Central memory CD8-positive, alpha-beta T cell (primary cell): Measurements from ENCODE around the gene NR6A1.

Experiments
- ATAC-seq: fragments of 150-1000 bp; cut with Tn5 transposase; replicated peaks from 2 replicates; pipeline ENCODE4 v1.10.0; 2022; ENCODE audit warnings: mild to moderate bottlenecking, moderate FRiP score, moderate number of reproducible peaks; ENCODE audit not compliant: poor library complexity, severe bottlenecking; ENCODE audit errors: extremely low read depth
- DNase-seq, 2 donors: peaks; one replicate each; pipeline ENCODE4 v3.0.0; 2021; ENCODE audit warnings: low spot score in 2 of 2
- H3K27ac Mint-ChIP-seq: one replicate; pipeline ENCODE4 v1.8.0; 2022; ENCODE audit warnings: low read depth, mild to moderate bottlenecking, moderate library complexity, mixed read lengths
- H3K27me3 Mint-ChIP-seq: one replicate; pipeline ENCODE4 v1.8.0; 2022; ENCODE audit warnings: mixed read lengths
- H3K36me3 Mint-ChIP-seq: one replicate; pipeline ENCODE4 v1.8.0; 2022; ENCODE audit warnings: mild to moderate bottlenecking, moderate library complexity, mixed read lengths; ENCODE audit not compliant: insufficient read depth
- H3K4me1 Mint-ChIP-seq: one replicate; pipeline ENCODE4 v1.8.0; 2022; ENCODE audit warnings: mixed read lengths
- H3K4me3 Mint-ChIP-seq: one replicate; pipeline ENCODE4 v1.8.0; 2022; ENCODE audit warnings: mild to moderate bottlenecking, moderate library complexity, mixed read lengths
- H3K9me3 Mint-ChIP-seq: one replicate; pipeline ENCODE4 v1.8.0; 2022; ENCODE audit warnings: mixed read lengths

The NR6A1 gene

GRCh38 chr9:124493218-124493617 lies 277.9 kb downstream of the NR6A1 start:
- H3K27ac Mint-ChIP-seq = no peak overlapping the region
- DNase-seq = no peak
- ATAC-seq = no peak
- H3K36me3 Mint-ChIP-seq = no peaks in the 10 kb centered on the region
- no peak overlapping the region for H3K4me3 Mint-ChIP-seq
- H3K4me1 Mint-ChIP-seq = peaks cover 7% of the 10 kb centered on the region
- no peaks in the 10 kb centered on the region for H3K9me3 Mint-ChIP-seq
- peaks cover 49% of the 10 kb centered on the region for H3K27me3 Mint-ChIP-seq

DNA sequence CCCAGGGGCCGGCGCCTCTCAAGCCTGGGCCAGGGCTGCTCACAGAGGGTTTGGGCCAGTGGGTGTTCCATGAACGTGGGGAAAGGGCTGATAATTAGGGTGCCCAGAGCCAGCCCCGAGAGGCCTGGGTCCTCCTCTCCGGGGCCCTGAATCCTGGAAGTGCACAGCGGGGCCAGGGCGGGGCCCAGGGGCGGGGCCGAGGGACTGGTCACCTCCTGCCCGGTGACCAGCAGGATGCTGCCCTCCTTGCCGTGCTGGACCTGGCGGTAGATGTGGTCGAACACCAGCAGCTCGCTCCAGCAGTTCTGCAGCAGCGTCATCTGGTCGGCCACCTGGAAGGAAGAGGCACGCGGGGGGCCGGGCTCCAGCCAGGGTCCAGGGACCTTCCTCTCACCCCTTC lies 278.3 kb downstream of the NR6A1 start:
- DNase-seq (no peak), ATAC-seq (no peak)
- Mint-ChIP-seq H3K4me1 (peaks cover 7% of the 10 kb centered on the region), H3K36me3 (no peaks in the 10 kb centered on the region), H3K27ac (no peak overlapping the region), H3K27me3 (peaks cover 45% of the 10 kb centered on the region), H3K9me3 (no peaks in the 10 kb centered on the region), H3K4me3 (no peak overlapping the region)

GRCh38 chr9:124491049-124491975 lies 279.8 kb downstream of the NR6A1 start:
- H3K4me3 Mint-ChIP-seq = no peak overlapping the region
- no peaks in the 10 kb centered on the region for H3K9me3 Mint-ChIP-seq
- peaks cover 7% of the 10 kb centered on the region for H3K4me1 Mint-ChIP-seq
- peaks cover 37% of the 10 kb centered on the region for H3K27me3 Mint-ChIP-seq
- DNase-seq = no peak
- no peaks in the 10 kb centered on the region for H3K36me3 Mint-ChIP-seq
- ATAC-seq = no peak
- no peak overlapping the region for H3K27ac Mint-ChIP-seq

DNA sequence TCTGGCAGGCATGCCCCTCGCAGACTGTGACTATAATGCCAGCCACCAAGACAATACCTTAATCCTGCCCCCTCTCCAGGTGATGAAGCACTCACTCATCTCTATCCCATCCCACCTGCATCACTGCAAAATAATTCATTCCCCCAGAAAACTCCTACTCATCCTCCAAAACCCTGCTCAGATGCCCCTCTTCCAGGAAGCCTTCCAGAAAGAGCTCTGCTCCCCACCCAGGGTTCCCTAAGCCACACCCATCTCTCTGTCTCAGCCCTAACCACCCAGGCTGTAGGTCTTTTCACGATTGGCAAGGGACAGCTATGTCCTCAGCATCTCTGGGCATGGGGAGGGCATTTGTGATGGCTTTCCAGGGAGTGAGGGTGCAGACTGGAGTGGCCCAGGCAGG lies 281.1 kb downstream of the NR6A1 start:
- Mint-ChIP-seq H3K9me3 (no peaks in the 10 kb centered on the region), H3K4me1 (no peaks in the 10 kb centered on the region), H3K4me3 (no peak overlapping the region)

GRCh38 chr9:124489222-124489621 lies 281.9 kb downstream of the NR6A1 start:
- H3K36me3 Mint-ChIP-seq = no peaks in the 10 kb centered on the region
- no peaks in the 10 kb centered on the region for H3K4me1 Mint-ChIP-seq
- no peaks in the 10 kb centered on the region for H3K9me3 Mint-ChIP-seq
- H3K4me3 Mint-ChIP-seq = no peak overlapping the region
- ATAC-seq (no peak), DNase-seq (no peak)
- no peak overlapping the region for H3K27ac Mint-ChIP-seq
- peaks cover 28% of the 10 kb centered on the region for H3K27me3 Mint-ChIP-seq

More for the DNA sequence above, 281.1 kb downstream of the NR6A1 start:
- H3K27me3 Mint-ChIP-seq = peaks cover 28% of the 10 kb centered on the region
- H3K36me3 Mint-ChIP-seq = no peaks in the 10 kb centered on the region
- no peak for DNase-seq
- H3K27ac Mint-ChIP-seq = no peak overlapping the region
- ATAC-seq = no peak

DNA sequence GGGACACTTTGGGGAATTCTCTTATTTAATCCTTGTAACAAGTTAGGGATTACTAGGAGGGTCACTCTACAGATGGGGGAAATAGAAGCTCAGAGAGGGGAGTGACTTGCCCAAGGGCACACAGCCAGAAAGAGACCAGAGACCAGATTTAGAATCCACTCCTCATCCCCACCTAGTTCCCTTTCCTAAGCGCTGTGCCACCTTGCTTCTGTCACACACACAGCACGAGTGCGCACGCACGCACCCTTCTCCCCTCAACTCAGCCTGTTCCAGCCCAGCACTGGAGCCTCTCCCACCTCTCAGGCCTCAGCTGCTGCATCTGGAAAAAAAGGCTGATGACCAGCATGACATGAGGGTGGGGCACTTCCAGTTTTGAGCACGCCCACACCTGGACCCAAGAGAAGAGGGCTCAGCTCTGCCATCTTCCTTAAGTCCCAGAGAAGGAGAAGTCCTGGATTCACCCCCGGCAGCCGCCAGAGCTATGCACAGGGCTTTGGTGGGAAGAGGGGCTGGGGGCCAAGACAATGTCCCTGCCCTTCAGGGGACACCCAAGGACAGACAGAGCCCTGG lies 282.4 kb downstream of the NR6A1 start:
- Mint-ChIP-seq H3K4me1 (no peaks in the 10 kb centered on the region), H3K4me3 (no peak overlapping the region), H3K9me3 (no peaks in the 10 kb centered on the region), H3K27me3 (peaks cover 28% of the 10 kb centered on the region), H3K27ac (no peak overlapping the region), H3K36me3 (no peaks in the 10 kb centered on the region)
- ATAC-seq = no peak
- no peak for DNase-seq

GRCh38 chr9:124487260-124488182 lies 283.6 kb downstream of the NR6A1 start:
- H3K27me3 Mint-ChIP-seq = peaks cover 25% of the 10 kb centered on the region

DNA sequence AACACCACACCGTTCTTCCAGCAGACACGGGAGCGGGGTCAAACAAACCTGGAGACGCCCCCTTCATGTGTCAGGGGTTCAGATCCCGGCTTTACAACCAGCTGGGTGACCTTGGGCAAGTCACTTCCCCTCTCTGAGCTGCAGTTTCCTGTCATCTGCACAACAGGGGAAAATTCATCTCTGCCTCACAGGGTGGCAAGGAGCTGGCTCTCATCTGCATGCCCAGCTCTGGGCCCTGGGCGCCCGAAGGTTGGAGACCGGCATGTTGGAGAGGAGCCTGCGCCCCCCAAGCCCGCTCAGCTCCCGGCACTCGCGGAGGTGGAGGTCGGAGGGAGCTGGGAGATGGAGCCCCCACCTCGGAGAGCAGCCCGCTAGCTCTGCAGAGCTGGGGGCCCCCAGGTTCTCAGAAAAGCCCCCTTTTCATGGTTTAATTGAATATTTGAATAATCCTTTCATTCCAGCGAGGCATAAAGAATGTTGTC lies 284.3 kb downstream of the NR6A1 start:
- H3K36me3 Mint-ChIP-seq = no peaks in the 10 kb centered on the region
- no peaks in the 10 kb centered on the region for H3K9me3 Mint-ChIP-seq
- no peaks in the 10 kb centered on the region for H3K4me1 Mint-ChIP-seq
- ATAC-seq = no peak
- no peak overlapping the region for H3K27ac Mint-ChIP-seq
- H3K4me3 Mint-ChIP-seq = no peak overlapping the region
- H3K27me3 Mint-ChIP-seq = peaks cover 18% of the 10 kb centered on the region
- DNase-seq = no peak

More at GRCh38 chr9:124487260-124488182, 283.6 kb downstream of the NR6A1 start:
- Mint-ChIP-seq H3K27ac (no peak overlapping the region), H3K9me3 (no peaks in the 10 kb centered on the region), H3K4me1 (no peaks in the 10 kb centered on the region), H3K36me3 (no peaks in the 10 kb centered on the region), H3K4me3 (no peak overlapping the region)
- DNase-seq = no peak
- no peak for ATAC-seq

DNA sequence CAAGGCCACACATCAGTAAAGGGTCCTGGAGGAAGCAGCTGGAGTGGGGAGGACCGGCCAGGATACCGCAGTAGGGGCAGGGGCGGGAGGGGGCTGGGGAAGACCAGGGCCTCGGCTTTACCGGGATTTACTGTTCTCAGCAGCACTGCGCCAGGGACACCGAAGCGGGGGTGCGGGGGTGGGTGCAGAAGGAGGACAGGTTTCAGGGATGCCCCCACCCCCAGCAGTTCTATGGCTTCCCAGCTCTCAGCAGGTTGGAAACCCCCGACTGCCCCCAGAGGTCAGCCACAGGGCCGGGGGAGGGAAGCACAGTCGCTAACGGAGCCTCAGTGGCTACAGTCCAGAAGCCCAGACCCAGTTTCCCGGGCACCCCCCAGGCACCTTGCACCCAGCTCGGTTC lies 285.2 kb downstream of the NR6A1 start:
- no peak overlapping the region for H3K4me3 Mint-ChIP-seq
- ATAC-seq (no peak), DNase-seq (no peak)
- H3K9me3 Mint-ChIP-seq = no peaks in the 10 kb centered on the region
- no peaks in the 10 kb centered on the region for H3K36me3 Mint-ChIP-seq
- no peaks in the 10 kb centered on the region for H3K4me1 Mint-ChIP-seq
- H3K27ac Mint-ChIP-seq = no peak overlapping the region
- H3K27me3 Mint-ChIP-seq = peaks cover 18% of the 10 kb centered on the region

DNA sequence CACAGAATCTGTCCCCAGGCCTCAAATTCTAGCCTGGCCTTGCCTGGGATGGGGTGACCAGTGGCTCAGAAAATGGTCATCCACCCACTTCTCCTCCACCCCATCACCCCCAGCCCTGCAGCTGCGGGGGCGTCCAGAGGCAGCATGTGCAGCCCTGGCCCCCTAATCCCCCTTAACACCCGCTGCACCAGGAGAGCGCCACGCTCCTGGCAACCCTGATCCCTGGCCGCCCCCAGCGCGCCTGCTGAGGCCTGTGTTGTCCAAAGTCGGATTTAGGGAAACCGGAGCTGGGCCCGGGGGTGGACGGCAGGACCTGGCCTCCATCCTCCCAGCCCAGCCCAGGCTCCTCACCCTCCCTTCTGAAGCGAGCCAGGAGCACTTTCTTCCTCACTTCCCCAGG lies 285.9 kb downstream of the NR6A1 start:
- H3K27me3 Mint-ChIP-seq = peaks cover 16% of the 10 kb centered on the region
- H3K4me1 Mint-ChIP-seq = no peaks in the 10 kb centered on the region
- no peaks in the 10 kb centered on the region for H3K9me3 Mint-ChIP-seq
- DNase-seq = no peak
- H3K27ac Mint-ChIP-seq = no peak overlapping the region
- no peaks in the 10 kb centered on the region for H3K36me3 Mint-ChIP-seq
- no peak overlapping the region for H3K4me3 Mint-ChIP-seq
- ATAC-seq = no peak

DNA sequence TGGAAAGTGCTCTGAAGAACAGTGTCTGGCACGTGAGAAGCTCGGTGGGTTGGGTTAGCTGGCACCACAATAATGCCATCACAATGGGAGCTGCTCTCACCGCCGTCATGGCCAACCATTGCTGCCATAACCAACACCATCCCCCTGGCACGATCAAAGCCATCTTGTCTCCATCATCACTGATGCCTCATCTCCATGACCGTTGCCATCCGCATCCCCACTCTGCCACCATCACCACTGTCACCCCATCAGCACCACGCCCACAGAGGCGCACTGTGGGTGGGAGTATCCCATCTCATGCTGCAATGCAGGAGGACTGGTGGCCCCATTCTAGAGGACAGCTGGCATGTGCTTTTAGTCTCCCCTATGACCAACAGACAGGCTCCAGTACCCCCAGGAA lies 287.6 kb downstream of the NR6A1 start:
- no peak for ATAC-seq
- peaks cover 14% of the 10 kb centered on the region for H3K27me3 Mint-ChIP-seq
- no peak overlapping the region for H3K4me3 Mint-ChIP-seq
- no peak for DNase-seq
- H3K36me3 Mint-ChIP-seq = no peaks in the 10 kb centered on the region
- no peaks in the 10 kb centered on the region for H3K4me1 Mint-ChIP-seq
- no peak overlapping the region for H3K27ac Mint-ChIP-seq
- H3K9me3 Mint-ChIP-seq = no peaks in the 10 kb centered on the region

DNA sequence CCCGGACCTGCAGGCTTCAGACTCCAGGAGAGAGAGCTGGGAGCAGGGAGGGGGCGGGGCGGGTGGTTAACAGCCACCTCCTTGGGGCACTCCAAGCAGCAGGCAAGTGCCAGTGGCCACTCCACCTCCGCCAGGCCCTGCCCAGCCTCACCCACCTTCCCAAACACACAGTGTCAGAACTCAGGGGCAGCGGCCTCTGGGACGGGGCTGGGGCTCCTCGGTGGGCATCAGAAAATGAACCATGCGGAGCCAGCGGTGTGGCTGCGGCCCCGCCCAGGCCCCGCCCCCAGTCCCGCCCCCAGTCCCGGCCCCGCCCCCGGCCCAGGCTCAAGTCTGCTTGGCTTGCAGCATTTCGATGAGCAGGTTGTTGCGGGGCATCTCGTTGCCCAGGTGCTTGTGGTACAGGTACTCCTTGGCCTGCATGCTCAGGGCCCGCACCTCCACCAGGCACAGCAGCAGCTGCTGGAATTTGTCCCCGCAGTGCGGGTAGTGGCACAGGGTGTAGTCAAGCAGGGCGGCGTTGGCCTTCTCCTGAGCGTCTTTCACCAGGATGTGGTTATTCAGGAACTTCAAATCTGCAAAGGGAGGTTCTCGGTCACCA lies 288.6 kb downstream of the NR6A1 start:
- Mint-ChIP-seq H3K27me3 (peaks cover 20% of the 10 kb centered on the region), H3K36me3 (no peaks in the 10 kb centered on the region), H3K4me1 (no peaks in the 10 kb centered on the region), H3K27ac (no peak overlapping the region), H3K9me3 (no peaks in the 10 kb centered on the region), H3K4me3 (no peak overlapping the region)
- DNase-seq (no peak), ATAC-seq (no peak)
